ENCODE results near the gene CHCHD6.

- no peak for TF ChIP-seq EZH2 (IDR thresholded peaks at IDR 0.05; ENCODE audit: low read depth)
- TF ChIP-seq, protein P1, sequence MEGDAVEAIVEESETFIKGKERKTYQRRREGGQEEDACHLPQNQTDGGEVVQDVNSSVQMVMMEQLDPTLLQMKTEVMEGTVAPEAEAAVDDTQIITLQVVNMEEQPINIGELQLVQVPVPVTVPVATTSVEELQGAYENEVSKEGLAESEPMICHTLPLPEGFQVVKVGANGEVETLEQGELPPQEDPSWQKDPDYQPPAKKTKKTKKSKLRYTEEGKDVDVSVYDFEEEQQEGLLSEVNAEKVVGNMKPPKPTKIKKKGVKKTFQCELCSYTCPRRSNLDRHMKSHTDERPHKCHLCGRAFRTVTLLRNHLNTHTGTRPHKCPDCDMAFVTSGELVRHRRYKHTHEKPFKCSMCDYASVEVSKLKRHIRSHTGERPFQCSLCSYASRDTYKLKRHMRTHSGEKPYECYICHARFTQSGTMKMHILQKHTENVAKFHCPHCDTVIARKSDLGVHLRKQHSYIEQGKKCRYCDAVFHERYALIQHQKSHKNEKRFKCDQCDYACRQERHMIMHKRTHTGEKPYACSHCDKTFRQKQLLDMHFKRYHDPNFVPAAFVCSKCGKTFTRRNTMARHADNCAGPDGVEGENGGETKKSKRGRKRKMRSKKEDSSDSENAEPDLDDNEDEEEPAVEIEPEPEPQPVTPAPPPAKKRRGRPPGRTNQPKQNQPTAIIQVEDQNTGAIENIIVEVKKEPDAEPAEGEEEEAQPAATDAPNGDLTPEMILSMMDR (conservative IDR thresholded peaks at IDR 0.05): no peak
These were observed 287.5 kb downstream of the CHCHD6 start for GRCh38 chr3:126991366-126992200.

Data from PC-9 (cell line).